GM23248 (cell line): Measurements from ENCODE around the gene HDAC9. TPM values are rescaled to one million over a fixed set of nuclear protein-coding genes. Genes with fewer than 3 reads are reported as not detected.

Experiments
- DNase-seq: peaks from one replicate; pipeline ENCODE4 v3.0.0-alpha.2; 2015
- H2AFZ ChIP-seq: fragments of 200-600 bp; sonication (generic); 2 replicates; pipeline ENCODE4 v1.6.1; 2016; ENCODE audit warnings: antibody characterized with exemption
- H3F3A ChIP-seq: fragments of 200-600 bp; sonication (generic); 2 replicates; pipeline ENCODE4 v1.6.1; 2016; ENCODE audit warnings: mild to moderate bottlenecking, antibody characterized with exemption, mixed run types; ENCODE audit not compliant: insufficient read depth
- H3K27ac ChIP-seq: fragments of 200-600 bp; sonication (generic); 2 replicates; pipeline ENCODE4 v1.5.1; 2016; ENCODE audit warnings: mild to moderate bottlenecking
- H3K27me3 ChIP-seq: fragments of 200-600 bp; sonication (generic); replicated peaks from 2 replicates; pipeline ENCODE4 v1.6.1; 2016; ENCODE audit warnings: mild to moderate bottlenecking; ENCODE audit not compliant: insufficient read depth
- H3K36me3 ChIP-seq: fragments of 200-600 bp; sonication (generic); 2 replicates; pipeline ENCODE4 v1.6.1; 2016; ENCODE audit warnings: low read depth, mild to moderate bottlenecking
- H3K4me1 ChIP-seq: fragments of 200-600 bp; sonication (generic); 2 replicates; pipeline ENCODE4 v1.6.1; 2016; ENCODE audit warnings: mild to moderate bottlenecking; ENCODE audit not compliant: insufficient read depth
- H3K4me2 ChIP-seq: fragments of 200-600 bp; sonication (generic); one replicate; pipeline ENCODE4 v1.6.1; 2016; ENCODE audit warnings: mild to moderate bottlenecking; ENCODE audit not compliant: unreplicated experiment
- H3K4me3 ChIP-seq: fragments of 200-600 bp; sonication (generic); 2 replicates; pipeline ENCODE4 v1.5.1; 2016; ENCODE audit warnings: mild to moderate bottlenecking
- H3K79me2 ChIP-seq: fragments of 200-600 bp; sonication (generic); 2 replicates; pipeline ENCODE4 v1.6.1; 2016; ENCODE audit warnings: mild to moderate bottlenecking; ENCODE audit not compliant: insufficient read depth
- H3K9ac ChIP-seq: fragments of 200-600 bp; sonication (generic); 2 replicates; pipeline ENCODE4 v1.6.1; 2016; ENCODE audit warnings: mild to moderate bottlenecking
- H3K9me2 ChIP-seq: fragments of 200-600 bp; sonication (generic); 2 replicates; pipeline ENCODE4 v1.6.1; 2016; ENCODE audit warnings: mixed run types, mild to moderate bottlenecking, moderate library complexity; ENCODE audit not compliant: insufficient read depth
- H3K9me3 ChIP-seq: fragments of 200-600 bp; sonication (generic); one replicate; pipeline ENCODE4 v1.6.1; 2017; ENCODE audit warnings: low read depth
- H4K20me1 ChIP-seq: fragments of 200-600 bp; sonication (generic); 2 replicates; pipeline ENCODE4 v1.6.0; 2016; ENCODE audit not compliant: insufficient read depth
- EZH2 ChIP-seq: fragments of 200-600 bp; sonication (generic); IDR thresholded peaks from 2 replicates; pipeline ENCODE4 v1.6.1; 2018; ENCODE audit warnings: antibody characterized with exemption, mild to moderate bottlenecking; ENCODE audit not compliant: insufficient read depth, poor library complexity, severe bottlenecking
- EZH2phosphoT487 ChIP-seq: fragments of 200-600 bp; sonication (generic); IDR thresholded peaks from 2 replicates; pipeline ENCODE4 v1.6.1; 2018; ENCODE audit warnings: antibody characterized with exemption, moderate library complexity, mild to moderate bottlenecking, low read depth; ENCODE audit not compliant: insufficient read depth
- WGBS, 2 experiments: methylation state at CpG; one replicate each; pipeline ENCODE4 v1.1.6; 2015 to 2017; ENCODE audit warnings: low lambda C conversion rate in 2 of 2, low coverage in 1 of 2; ENCODE audit errors: missing lambda C conversion rate in 2 of 2; 5-methylcytosine and 5-hydroxymethylcytosine counted together
- in situ Hi-C: fragments of 300-500 bp; cut with MboI; formaldehyde crosslinking; loops from 2 replicates; pipeline ENCODE4 v1.15.0; 2020
- polyA plus RNA-seq: library from polyadenylated mRNA; unstranded; fragments of >200 nt; fragmentation: Nextera tagmentation; extraction: Ambion mirVana; gene quantifications from 2 replicates; pipeline ENCODE4 v1.2.1, GENCODE V29; 2016
- total RNA-seq: library from RNA; depleted of rRNA; stranded (reverse); fragments of >200 nt; shearing (Covaris generic); gene quantifications from 2 replicates; pipeline ENCODE4 v1.2.3, GENCODE V29; 2014

Gene HDAC9
- total and polyA plus RNA-seq, 2 experiments from 2014 or later: 1.6 to 2.1 TPM

GRCh38 chr7:18654709-18655108 is 159.2 kb downstream of the HDAC9 start:
- no peak overlapping the region for H3K4me2 ChIP-seq
- no peak overlapping the region for H2AFZ ChIP-seq
- no peaks in the 10 kb centered on the region for H3K27me3 ChIP-seq
- H3K9me2 ChIP-seq: no peaks in the 10 kb centered on the region
- H3F3A ChIP-seq: no peaks in the 10 kb centered on the region
- no peaks in the 10 kb centered on the region for H3K4me1 ChIP-seq
- H3K9me3 ChIP-seq: no peaks in the 10 kb centered on the region
- in situ Hi-C loops: no loop called here
- no peak for DNase-seq
- TF ChIP-seq EZH2phosphoT487 (no peak), EZH2 (no peak)
- no peaks in the 10 kb centered on the region for H3K36me3 ChIP-seq
- H3K79me2 ChIP-seq: no peaks in the 10 kb centered on the region
- no peak overlapping the region for H3K4me3 ChIP-seq
- H3K27ac ChIP-seq: no peak overlapping the region
- WGBS, 2 experiments: 85 to 88% methylated on average over 9 of the region's 9 CpGs
- no peaks in the 10 kb centered on the region for H4K20me1 ChIP-seq
- no peak overlapping the region for H3K9ac ChIP-seq

DNA sequence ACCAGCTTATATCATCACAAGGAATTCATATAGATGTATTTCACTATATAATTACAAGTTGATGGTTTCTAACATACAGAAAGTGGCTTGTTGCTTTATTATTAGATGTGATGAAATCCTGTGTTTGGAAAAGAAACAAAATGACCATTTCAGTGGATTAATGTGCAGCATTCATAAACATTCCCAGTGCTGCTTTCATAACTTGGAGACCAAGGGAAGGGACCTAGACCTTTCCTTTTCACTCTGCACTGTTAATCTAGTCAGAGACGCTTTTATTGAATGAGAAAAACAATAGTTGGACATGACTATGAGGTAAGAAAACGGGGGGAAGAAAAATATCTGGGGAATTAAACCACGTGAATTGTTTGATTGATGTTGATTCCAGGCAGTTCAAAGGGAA is 160.0 kb downstream of the HDAC9 start:
- in situ Hi-C loops: no loop called here
- TF ChIP-seq EZH2: no peak
- no peak for TF ChIP-seq EZH2phosphoT487

DNA sequence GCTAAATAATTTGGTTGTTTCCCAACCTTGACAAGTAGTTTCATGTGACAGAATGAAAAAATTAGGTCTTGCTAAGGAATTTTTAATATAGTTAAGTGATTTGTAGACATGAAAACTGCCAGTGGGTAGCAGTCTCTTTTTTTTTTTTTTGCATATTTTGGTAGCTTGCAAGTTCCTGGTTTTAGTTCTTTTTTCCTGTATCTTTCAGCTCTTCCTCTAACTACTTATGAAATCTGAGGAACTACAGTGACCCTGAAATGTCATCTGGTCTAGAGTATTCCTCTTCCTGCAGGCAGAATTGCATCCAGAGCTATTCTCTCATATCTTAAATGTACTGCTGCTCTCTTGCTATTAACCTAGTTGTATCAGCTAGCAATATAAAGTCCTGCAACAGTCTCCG is 160.4 kb downstream of the HDAC9 start:
- Histone ChIP-seq H3K9me3 (no peaks in the 10 kb centered on the region), H3K4me2 (no peak overlapping the region), H3K27me3 (no peaks in the 10 kb centered on the region), H3K9me2 (no peaks in the 10 kb centered on the region), H3K9ac (no peak overlapping the region), H3K27ac (no peak overlapping the region), H2AFZ (no peak overlapping the region), H3K79me2 (no peaks in the 10 kb centered on the region), H3K36me3 (no peaks in the 10 kb centered on the region), H3K4me3 (no peak overlapping the region), H3K4me1 (no peaks in the 10 kb centered on the region), H4K20me1 (no peaks in the 10 kb centered on the region), H3F3A (no peaks in the 10 kb centered on the region)
- in situ Hi-C loops: no loop called here
- TF ChIP-seq EZH2phosphoT487 (no peak), EZH2 (no peak)
- WGBS, 2 experiments: 96 to 97% methylated on average over 1 of the region's 1 CpG
- no peak for DNase-seq

More for the DNA sequence above, 160.0 kb downstream of the HDAC9 start:
- H3K4me3 ChIP-seq: no peak overlapping the region
- no peaks in the 10 kb centered on the region for H3K9me2 ChIP-seq
- no peak overlapping the region for H3K4me2 ChIP-seq
- no peaks in the 10 kb centered on the region for H3K27me3 ChIP-seq
- H3F3A ChIP-seq: no peaks in the 10 kb centered on the region
- WGBS, 2 experiments: 27 to 39% methylated on average over 3 of the region's 3 CpGs
- no peaks in the 10 kb centered on the region for H4K20me1 ChIP-seq
- no peak overlapping the region for H3K27ac ChIP-seq
- H3K36me3 ChIP-seq: no peaks in the 10 kb centered on the region
- no peaks in the 10 kb centered on the region for H3K79me2 ChIP-seq
- H3K9ac ChIP-seq: no peak overlapping the region
- no peaks in the 10 kb centered on the region for H3K9me3 ChIP-seq
- no peaks in the 10 kb centered on the region for H3K4me1 ChIP-seq
- DNase-seq: no peak
- no peak overlapping the region for H2AFZ ChIP-seq

- in situ Hi-C loops: no loop called here
- H3K4me3 ChIP-seq: no peak overlapping the region
- no peaks in the 10 kb centered on the region for H3K79me2 ChIP-seq
- H3K4me2 ChIP-seq: no peak overlapping the region
- H3K27ac ChIP-seq: no peak overlapping the region
- H2AFZ ChIP-seq: no peak overlapping the region
- no peaks in the 10 kb centered on the region for H3K9me2 ChIP-seq
- DNase-seq: no peak
- no peaks in the 10 kb centered on the region for H3K36me3 ChIP-seq
- TF ChIP-seq EZH2phosphoT487: no peak
- no peak for TF ChIP-seq EZH2
- H4K20me1 ChIP-seq: no peaks in the 10 kb centered on the region
- H3K4me1 ChIP-seq: no peaks in the 10 kb centered on the region
- H3K27me3 ChIP-seq: no peaks in the 10 kb centered on the region
- no peaks in the 10 kb centered on the region for H3K9me3 ChIP-seq
- no peaks in the 10 kb centered on the region for H3F3A ChIP-seq
- no peak overlapping the region for H3K9ac ChIP-seq
Measured at GRCh38 chr7:18656362-18656761, 160.8 kb downstream of the HDAC9 start.

GRCh38 chr7:18659746-18660145 is 164.2 kb downstream of the HDAC9 start:
- H3K9me3 ChIP-seq: no peaks in the 10 kb centered on the region
- DNase-seq: no peak
- peak overlapping the region; percentile 67 for H2AFZ ChIP-seq
- H3F3A ChIP-seq: no peaks in the 10 kb centered on the region
- no peaks in the 10 kb centered on the region for H3K79me2 ChIP-seq
- 22 to 28% methylated on average over 5 of the region's 5 CpGs for WGBS, 2 experiments
- H3K4me1 ChIP-seq: no peaks in the 10 kb centered on the region
- no peaks in the 10 kb centered on the region for H4K20me1 ChIP-seq
- no peak overlapping the region for H3K9ac ChIP-seq
- no peaks in the 10 kb centered on the region for H3K9me2 ChIP-seq
- H3K27ac ChIP-seq: no peak overlapping the region
- no peaks in the 10 kb centered on the region for H3K27me3 ChIP-seq
- no peak overlapping the region for H3K4me3 ChIP-seq
- in situ Hi-C loops: no loop called here
- no peak overlapping the region for H3K4me2 ChIP-seq
- TF ChIP-seq EZH2 (no peak), EZH2phosphoT487 (no peak)
- H3K36me3 ChIP-seq: no peaks in the 10 kb centered on the region
